NCI-H2029 (cell line): ENCODE results near the gene TXNDC11.

Source experiments
- DNase-seq: peaks from one replicate; lab custom pipeline; 2025; lab: John Stamatoyannopoulos, UW

Gene TXNDC11

GRCh38 chr16:11689031-11689840 is 53.4 kb downstream of the TXNDC11 start:
- DNase-seq: no peak

- DNase-seq: no peak
These were observed 54.2 kb downstream of the TXNDC11 start for GRCh38 chr16:11688520-11688886.

- DNase-seq: no peak
These were observed 54.8 kb downstream of the TXNDC11 start for GRCh38 chr16:11687601-11688519.

GRCh38 chr16:11686713-11687380 is 55.8 kb downstream of the TXNDC11 start:
- no peak for DNase-seq

GRCh38 chr16:11685844-11686618 is 56.6 kb downstream of the TXNDC11 start:
- DNase-seq: no peak

- DNase-seq: no peak
These were observed 58.2 kb downstream of the TXNDC11 start for GRCh38 chr16:11684231-11685025.

GRCh38 chr16:11683145-11683544 is 59.5 kb downstream of the TXNDC11 start:
- DNase-seq: no peak

GRCh38 chr16:11682655-11683096 is 60.0 kb downstream of the TXNDC11 start:
- no peak for DNase-seq

GRCh38 chr16:11681976-11682654 is 60.5 kb downstream of the TXNDC11 start:
- no peak for DNase-seq

GRCh38 chr16:11681556-11681955 is 61.1 kb downstream of the TXNDC11 start:
- DNase-seq: no peak

- no peak for DNase-seq
These were observed 62.4 kb downstream of the TXNDC11 start for GRCh38 chr16:11679941-11680911.

- DNase-seq: no peak
These were observed 63.4 kb downstream of the TXNDC11 start for GRCh38 chr16:11679250-11679649.

- no peak for DNase-seq
These were observed 64.4 kb downstream of the TXNDC11 start for GRCh38 chr16:11677959-11678881.

- DNase-seq: no peak
These were observed 65.2 kb downstream of the TXNDC11 start for GRCh38 chr16:11677451-11677951.

- no peak for DNase-seq
These were observed 65.9 kb downstream of the TXNDC11 start for GRCh38 chr16:11676799-11677198.

- no peak for DNase-seq
These were observed 66.8 kb downstream of the TXNDC11 start for GRCh38 chr16:11675561-11676511.
